CD1c-positive myeloid dendritic cell (primary cell): ENCODE data around the gene HSPG2.
"Not testable (repeated sequence)": the region's sequence is repeated elsewhere in the genome, so short reads cannot be mapped to it uniquely, and the experiment has no call there.

Experiments used
- DNase-seq: peaks from one replicate; pipeline ENCODE4 v3.0.0-alpha.2; 2016; ENCODE audit errors: extremely low spot score

Gene HSPG2

DNA sequence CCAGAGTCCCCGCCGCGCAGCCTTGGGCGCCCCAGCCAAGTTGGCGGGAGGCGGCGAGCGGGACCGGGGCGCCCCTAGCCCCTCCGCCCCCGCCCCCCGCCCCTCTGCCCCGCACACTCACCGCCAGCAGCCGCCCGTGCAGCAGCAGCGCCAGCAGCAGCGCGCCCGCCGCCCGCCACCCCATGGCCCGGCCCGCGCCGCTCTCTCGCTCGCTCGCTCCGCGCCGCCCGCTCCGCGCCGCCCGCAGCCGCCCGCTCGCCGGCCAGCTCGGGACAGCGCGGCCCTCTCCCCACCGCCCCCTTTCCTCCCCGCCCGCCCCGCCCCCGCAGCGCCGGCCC, at the start of gene HSPG2:
Gene HSPG2, minus strand, starts transcription at position 277 of the 338 bp plus-strand sequence. Its CDS starts 93 bp downstream, at position 184.
- no peak for DNase-seq

DNA sequence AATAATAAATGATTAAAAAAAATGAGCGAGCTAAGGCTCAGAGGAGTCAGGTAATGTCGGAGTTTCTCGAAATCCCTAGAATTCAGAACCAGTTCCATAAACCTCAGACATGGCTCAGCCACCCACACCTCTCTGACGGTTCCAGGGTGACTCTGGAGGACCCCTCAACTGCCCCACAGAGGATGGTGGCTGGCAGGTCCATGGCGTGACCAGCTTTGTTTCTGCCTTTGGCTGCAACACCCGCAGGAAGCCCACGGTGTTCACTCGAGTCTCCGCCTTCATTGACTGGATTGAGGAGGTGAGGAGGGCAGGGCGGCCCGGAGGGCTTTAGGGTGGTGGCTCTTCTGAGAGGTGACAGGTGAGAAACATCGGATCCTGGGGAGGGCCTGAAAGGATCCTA, 49.3 kb upstream of the HSPG2 start:
- DNase-seq, result not testable (repeated sequence)

DNA sequence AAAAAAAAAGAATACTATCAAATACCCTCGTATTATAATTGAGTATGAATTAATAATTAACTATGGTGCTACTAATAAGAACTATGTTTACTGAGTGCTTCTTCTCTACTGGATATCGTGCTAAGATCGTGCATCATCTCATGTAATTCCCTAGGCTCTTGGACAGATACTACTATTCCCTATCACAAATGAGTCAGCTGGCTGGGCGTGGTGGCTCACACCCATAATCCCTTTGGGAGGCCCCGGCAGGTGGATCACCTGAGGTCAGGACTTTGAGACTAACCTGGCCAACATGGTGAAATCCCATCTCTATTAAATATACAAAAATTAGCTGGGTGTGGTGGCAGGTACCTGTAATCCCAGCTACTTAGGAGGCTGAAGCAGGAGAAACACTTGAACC, 48.8 kb upstream of the HSPG2 start:
- DNase-seq, result not testable (repeated sequence)

DNA sequence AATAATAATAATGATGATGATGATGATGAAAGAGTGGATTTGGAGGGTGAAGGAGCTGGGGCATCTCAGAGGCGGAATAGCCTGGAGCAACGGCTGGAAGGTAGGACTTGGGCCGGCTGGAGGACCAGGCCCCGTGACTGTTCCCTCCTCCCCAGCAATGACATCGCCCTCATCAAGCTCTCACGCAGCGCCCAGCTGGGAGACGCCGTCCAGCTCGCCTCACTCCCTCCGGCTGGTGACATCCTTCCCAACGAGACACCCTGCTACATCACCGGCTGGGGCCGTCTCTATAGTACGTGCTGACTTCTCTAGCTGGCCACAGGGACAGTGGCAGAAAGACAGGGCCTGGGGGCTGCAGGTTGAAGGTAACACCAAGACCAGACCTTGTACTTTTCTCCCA, 46.4 kb upstream of the HSPG2 start:
- DNase-seq, result not testable (repeated sequence)

DNA sequence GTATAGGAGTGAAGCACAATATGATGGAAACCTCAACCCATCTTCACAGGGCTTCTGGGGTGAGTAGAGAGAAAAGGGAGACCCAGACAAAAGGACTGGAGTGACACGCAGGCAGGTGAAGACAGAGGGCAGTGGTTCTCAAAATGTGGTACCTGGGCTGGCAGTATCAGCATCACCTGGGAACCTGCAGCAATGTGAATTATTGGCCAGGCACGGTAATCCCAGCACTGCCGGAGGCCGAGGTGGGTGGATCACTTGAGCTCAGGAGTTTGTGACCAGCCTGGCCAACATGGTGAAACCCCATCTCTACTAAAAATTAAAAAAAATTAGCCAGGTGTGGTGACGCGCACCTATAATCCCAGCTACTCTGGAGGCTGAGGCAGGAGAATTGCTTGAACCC, 45.0 kb upstream of the HSPG2 start:
- DNase-seq, result not testable (repeated sequence)

DNA sequence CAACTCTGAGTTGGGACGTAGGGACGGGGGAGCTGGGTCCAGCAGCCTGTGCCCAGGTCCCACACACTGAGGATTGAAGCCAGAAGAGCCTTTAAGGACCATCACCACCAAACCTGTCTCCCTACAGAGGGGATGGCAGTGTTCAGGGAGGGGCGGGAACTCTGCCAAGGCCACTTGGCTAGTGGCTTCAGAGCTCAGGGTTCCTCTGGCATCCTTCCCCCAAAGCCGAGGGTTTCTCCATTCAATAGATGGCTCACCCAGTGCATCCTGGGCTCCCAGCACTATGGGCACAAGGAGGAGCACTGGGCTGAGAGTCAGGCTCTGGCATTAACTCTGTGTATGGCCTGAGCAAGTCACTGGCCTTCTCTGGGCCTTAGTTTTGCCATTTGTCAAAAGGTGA, 44.1 kb upstream of the HSPG2 start:
- DNase-seq, result not testable (repeated sequence)

DNA sequence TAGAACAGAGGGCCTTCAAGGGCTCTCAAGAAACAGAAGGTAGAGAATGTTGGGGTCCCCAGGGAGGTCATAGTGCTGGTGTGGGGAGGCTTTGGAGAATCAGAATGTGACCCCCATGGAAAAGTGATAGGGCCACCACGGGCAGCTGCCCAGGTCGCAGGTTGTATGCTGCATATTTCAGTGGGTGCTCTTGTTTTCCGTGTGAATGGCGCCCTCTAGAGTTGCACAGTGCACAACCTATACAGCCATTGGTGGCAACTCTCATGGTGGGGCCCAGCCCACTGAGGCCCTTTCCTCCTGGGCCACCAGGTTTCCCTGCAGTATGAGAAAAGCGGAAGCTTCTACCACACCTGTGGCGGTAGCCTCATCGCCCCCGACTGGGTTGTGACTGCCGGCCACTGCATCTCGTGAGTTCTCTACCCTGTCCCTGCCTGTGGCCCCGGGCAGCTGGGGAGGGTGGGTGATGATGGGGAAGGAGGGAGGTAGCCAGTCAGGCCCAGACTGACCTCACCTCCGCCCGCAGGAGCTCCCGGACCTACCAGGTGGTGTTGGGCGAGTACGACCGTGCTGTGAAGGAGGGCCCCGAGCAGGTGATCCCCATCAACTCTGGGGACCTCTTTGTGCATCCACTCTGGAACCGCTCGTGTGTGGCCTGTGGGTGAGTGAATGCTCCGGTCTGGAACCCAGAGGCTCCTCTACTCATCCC, 43.6 kb upstream of the HSPG2 start:
- peak; percentile 26 for DNase-seq

DNA sequence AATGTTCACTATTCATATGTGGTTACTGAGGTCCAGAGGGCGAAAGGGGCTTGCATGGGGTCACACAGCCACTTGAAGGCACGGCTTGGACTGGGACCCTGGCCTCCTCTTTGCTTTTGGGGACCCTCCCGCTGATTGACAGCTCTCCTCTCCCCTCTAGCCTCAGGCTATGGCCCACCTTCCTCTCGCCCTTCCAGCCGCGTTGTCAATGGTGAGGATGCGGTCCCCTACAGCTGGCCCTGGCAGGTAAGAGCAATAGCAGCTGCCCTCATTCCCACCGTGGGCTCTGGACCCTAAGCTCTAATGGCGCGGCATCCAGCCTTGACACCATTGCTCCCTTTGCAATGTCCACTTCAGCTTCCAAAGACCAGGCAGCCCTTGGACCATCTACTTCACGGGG, 41.1 kb upstream of the HSPG2 start:
- not testable (repeated sequence) for DNase-seq

DNA sequence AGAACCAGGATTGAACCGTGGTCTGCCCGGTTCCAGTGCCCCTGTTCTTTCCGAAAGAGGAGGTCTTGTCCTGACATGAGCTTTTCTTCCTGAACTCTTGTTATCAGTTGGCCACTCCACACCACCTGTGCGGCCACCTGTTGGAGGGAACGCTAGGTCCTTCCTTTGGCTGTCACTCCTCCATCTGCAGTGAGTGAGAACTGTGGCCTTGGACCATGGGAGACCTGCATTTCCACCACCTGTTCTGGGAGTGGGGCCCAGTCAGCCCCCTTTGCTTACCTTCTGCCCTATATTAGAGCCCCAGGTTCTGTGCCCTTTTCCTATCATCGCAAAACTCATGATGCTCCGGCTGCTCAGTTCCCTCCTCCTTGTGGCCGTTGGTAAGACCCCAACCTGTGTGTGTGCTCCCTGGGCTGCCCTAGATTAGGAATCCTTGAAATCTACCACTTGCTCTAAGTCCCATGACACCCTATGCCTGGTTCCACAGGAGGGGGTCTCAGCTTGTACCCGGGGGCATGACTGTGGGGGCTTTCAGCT, 39.7 kb upstream of the HSPG2 start, which contains the start of gene CELA3B:
Gene CELA3B, plus strand, starts transcription at position 320 of the 537 bp plus-strand sequence. Its CDS starts 18 bp downstream, at position 338.
- DNase-seq, result not testable (repeated sequence)

DNA sequence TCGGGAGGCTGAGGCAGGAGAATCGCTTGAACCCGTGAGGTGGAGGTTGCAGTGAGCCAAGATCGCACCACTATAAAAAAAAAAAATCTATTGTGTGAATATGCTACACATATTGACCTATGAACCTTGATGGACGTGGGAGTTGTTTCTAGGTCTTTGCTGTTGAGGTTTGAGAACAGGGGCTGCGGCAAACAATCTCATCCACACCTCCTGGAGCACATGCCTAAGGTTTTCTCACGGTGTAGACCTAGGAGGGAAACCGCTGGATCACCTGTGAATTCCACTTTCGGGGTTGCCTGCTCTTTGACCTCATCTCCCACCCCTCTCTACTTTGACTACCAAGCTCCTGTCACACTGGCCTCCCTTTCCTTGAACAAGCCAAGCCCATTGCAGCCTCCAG, 38.2 kb upstream of the HSPG2 start:
- DNase-seq, result not testable (repeated sequence)

DNA sequence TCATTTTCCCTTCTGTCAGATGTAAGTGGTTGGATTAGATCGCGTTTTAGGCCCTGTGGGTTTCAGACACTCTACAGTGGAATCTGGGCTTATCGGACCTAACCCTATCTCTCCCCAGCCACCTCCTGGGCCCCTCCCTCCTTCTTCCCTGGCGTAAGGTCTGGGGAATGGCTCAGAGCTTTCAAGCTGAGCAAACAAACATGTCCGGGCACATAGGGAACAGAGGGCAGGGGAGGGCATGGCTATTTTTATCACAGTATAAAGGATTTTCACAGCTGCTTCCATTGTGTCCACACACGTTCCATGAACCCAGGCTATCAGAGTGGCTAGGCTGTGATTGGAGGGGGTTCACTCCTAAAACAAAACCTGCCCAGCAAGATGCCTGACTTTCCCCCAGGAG, 37.6 kb upstream of the HSPG2 start:
- DNase-seq, result not testable (repeated sequence)

DNA sequence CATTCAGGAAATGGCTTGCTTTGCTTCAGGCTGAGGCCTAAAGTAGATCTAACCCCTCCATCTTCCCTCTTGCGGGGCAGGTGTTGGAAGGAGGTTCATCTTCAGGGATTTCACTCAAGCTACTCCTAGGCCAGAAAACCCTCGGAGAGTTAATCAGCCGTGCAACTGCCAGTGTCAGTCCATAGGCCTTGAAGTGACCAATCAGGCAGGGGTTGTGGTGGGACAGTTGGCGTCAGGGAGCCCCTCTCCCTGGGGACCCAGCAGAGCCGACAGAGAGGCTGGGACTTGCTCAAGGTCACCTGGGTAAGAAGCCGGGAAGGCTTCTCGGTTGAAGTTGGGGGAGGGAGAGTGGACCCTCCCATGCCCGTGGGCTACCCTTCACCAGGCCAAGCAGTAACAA, 36.8 kb upstream of the HSPG2 start:
- not testable (repeated sequence) for DNase-seq

DNA sequence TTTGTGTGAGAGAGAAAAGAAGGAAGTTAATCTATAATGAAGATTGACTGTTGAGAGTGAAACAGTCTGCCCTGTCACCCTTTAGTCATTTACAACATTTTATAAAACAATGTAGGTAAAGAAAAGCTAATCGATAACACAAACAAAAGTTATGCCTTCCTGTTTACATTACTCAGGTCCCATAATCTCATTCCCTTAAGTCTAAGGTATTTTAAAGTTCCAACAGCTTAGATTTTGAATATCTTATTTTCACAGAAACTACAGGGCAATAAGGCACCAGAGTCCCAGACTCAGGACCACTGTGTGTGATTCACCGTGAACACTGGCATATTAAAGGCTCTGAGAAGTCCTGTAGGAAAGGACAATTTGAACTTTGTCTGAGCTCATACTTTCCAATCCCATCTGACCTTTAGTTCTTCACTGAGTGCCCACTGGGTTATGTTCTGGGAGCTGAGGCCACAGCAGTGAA, 35.9 kb upstream of the HSPG2 start:
- DNase-seq, result not testable (repeated sequence)

DNA sequence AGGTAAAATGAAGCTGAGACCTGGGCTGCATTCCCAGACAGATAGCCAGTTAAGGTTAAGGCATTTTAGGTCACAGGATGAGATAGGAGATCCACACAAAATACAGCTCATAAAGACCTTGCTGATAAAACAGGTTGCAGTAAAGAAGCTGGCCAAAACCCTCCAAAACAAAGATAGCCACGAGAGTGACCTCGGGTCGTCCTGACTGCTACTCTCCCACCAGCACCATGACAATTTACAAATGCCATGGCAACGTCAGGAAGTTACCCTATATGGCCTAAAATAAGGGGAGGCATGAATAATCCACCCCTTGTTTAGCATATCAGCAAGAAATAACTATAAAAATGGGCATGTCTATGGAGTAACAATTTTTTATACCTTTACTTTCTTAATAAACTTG, 33.4 kb upstream of the HSPG2 start:
- DNase-seq, result not testable (repeated sequence)

DNA sequence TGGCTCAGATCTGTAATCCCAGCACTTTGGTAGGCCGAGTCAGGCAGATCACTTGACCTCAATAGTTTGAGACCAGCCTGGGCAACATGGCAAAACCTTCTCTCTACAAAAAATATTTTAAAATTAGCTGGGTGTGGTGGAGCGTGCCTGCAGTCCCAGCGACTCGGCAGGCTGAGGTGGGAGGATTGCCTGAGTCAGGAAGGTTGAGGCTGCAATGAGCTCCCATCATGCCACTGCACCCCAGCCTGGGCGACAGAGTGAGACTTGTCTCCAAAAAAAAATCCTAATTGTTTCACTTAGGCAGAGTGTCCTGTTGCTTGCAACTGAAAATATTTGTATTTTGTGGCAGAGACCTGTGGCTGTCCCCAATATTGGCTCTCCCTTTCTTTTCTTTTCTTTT, 32.0 kb upstream of the HSPG2 start:
- not testable (repeated sequence) for DNase-seq

DNA sequence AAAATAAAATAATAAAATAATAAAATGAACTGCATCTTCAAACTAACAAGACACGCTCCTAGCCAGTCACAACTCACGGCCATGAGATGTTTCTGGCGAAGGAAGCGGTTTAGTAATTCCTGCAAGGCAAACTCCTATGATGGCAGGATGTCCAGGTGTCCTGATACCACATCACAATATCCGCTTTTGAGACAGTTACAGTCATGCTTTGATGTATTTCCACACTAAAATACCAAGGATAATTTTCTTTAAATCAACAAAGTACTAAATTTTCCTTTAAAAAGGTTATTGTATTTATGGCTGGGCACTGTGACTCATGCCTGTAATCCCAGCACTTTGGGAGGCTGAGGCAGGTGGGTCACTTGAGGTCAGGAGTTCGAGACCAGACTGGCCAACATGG, 30.1 kb upstream of the HSPG2 start:
- not testable (repeated sequence) for DNase-seq

DNA sequence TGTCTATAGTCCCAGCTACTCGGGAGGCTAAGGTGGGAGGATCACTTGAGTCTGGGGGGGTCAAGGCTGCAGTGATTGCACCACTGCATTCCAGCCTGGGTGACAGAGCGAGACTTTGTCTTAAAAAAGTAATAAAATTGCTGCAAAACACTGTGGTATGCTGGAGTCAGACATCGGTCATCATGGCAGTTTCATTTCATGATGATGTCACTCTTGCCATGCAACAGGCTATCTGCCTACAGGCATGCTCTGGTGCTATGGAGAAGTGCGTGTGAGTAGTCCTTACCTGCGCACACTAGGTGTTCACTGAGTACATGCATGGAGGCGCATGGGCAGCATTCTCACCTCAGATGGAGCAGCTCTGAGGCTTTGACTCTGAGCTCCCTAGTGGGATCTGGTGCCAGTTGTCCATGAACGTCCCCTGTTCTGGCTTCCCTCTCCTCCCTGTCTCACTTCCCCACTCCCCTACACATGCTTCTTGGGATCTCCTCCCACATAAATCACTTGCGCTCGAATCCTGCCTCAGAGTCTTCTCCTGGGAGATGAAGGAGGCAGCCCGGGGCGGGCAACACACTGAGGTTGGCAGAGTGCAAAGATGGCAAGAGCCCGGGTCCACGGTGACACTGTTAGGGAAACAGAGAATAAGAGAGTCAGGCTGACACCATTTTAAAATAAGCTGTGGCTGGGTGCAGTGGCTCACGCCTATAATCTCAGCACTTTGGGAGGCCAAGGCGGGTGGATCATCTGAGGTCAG, 29.3 kb upstream of the HSPG2 start:
- DNase-seq, result peak; percentile 43

DNA sequence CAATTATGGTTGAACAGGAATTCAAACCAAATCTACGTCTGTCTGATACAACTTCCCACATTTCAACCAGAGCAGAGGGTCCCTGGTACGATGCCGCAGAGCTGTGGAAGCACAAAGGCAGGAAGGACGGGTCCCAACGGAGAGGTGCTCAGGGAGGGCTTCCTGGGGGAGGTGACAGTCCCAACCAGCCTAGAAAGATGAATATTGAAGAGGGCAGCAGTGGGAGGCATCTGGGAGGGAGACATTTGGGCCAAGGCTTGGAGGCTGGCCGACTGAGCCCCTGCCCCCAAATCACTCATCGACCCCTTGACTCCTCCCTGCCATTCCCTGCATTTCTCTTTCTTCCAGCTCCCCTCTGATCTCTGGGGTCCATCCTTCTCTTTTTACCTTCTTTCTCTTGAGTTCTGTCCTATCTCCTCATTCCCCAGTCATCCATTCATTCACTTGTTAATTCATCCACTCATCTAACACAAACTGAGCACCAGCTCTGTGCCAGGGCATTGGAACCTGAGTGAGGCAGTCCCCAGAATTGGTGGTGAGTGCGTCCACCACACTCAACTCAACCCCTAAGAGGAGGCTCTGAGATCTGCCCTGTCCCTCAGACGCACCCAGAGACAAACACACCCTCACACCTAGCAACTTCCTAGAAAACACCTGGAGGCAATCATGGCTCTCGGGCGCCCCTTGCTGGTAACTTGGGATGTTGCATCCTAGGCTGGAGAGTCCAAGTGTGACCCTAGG, 26.5 kb upstream of the HSPG2 start:
- DNase-seq, result peak; percentile 88

DNA sequence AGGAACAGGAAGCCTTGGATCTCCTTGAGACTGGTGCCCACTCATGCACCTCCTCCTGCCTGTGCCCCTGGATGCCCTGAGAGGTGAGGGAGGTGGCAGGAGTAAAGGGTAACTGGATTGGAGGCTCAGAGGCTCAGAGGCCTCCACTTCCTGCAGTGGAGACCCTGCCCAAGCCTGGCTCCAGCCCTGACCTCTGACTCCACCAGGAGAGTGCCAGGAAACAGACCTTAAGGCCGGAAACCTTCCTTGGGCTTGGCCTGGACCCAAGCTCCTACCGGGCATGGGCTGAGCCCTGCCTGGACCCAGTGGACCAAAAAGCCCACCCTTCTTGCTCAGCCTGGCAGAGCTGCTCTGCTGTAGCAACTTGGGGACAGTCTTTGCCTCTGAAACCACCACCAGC, 24.7 kb upstream of the HSPG2 start:
- DNase-seq, result no peak

DNA sequence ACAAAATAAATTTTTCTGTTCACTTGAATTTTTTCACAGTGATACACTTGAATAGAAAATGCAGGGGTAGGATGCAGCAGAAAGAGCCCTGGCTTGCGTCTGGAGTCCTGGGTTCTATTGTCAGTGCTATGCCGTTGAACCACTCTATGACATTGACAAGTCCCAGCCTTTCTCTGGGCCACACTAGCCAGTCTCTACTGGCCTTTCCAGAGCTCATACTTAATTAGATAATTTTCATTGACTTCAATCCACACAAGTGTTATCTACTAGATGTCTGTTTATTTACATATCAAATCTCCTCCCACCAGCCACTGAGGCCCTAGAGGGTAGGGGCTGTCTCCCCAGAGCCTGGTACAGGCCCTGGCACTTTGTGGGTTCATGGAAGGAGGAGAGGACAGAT, 24.2 kb upstream of the HSPG2 start:
- no peak for DNase-seq

DNA sequence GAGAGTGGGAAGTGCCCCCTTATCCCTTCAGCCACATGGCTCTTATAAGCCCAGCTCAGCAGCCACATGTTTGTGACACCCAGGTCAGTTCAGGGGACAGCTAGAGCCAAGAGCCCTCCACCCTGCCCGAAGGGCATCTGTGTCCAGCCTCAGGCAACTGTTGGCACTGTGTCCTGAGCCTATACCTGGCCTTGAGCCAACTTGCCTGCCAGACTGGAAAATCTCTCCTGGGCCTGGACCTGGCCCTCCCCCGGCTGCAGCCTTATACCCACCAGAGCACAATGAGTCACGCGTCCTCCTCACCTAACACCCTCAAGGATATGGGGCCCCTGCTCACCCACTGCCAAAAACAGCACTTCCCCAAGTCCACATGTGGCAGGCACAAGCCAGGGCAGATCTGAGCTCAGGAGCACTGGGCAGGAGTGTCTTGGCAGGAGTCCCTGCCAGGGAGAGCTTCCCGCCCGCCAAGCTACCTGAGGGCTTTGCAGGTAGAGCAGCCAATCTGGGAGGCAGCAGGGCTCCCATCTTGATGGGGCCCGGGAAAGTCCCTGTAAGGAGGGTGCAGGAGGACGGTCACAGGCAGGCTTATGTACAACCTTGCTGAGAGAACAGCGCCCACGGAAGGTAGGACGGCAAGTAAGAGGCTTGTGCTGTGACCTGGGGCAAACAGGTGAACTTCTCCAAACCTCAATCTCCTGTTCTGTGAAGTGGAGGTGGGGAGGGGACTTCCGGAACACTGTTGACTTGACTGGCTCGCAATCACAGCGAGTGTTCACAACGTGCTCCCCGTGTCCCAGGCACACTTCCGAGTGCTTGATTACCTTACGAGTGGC, 19.8 kb upstream of the HSPG2 start:
- DNase-seq, result no peak
